Mesothelial cell of epicardium (in vitro differentiated cells): ENCODE data around the gene CAMTA1. TPM values are rescaled to one million over a fixed set of nuclear protein-coding genes. Genes with fewer than 3 reads are reported as not detected.

Experiments used
- DNase-seq, 2 experiments: peaks; one replicate each; pipeline ENCODE4 v3.0.0; 2021; ENCODE audit warnings: low spot score in 2 of 2; ENCODE audit not compliant: unreplicated experiment in 2 of 2
- H3K27ac Mint-ChIP-seq: 2 replicates; pipeline ENCODE4 v1.8.0; 2021; ENCODE audit warnings: mixed read lengths
- H3K27me3 Mint-ChIP-seq: 2 replicates; pipeline ENCODE4 v1.8.0; 2021; ENCODE audit warnings: low read depth, mixed read lengths
- H3K36me3 Mint-ChIP-seq: 2 replicates; pipeline ENCODE4 v1.8.0; 2021; ENCODE audit warnings: mixed read lengths
- H3K4me1 Mint-ChIP-seq: 2 replicates; pipeline ENCODE4 v1.8.0; 2021; ENCODE audit warnings: mixed read lengths
- H3K4me3 Mint-ChIP-seq: 2 replicates; pipeline ENCODE4 v1.8.0; 2021; ENCODE audit warnings: mild to moderate bottlenecking, moderate library complexity, mixed read lengths
- H3K9me3 Mint-ChIP-seq: 2 replicates; pipeline ENCODE4 v1.8.0; 2021; ENCODE audit warnings: mixed read lengths
- total RNA-seq: library from RNA; stranded (reverse); gene quantifications from 3 replicates; pipeline ENCODE4 v1.2.1, GENCODE V29; 2021
- TF ChIP-seq, protein P1 (sequence below): fragments of 200-600 bp; sonication (generic); IDR thresholded peaks from one replicate; pipeline ENCODE4 v1.5.0; 2021; ENCODE audit warnings: antibody characterized with exemption; ENCODE audit not compliant: unreplicated experiment

The CAMTA1 gene
- total RNA-seq, 1 donor from 2014 or later, result 70.4 TPM

DNA sequence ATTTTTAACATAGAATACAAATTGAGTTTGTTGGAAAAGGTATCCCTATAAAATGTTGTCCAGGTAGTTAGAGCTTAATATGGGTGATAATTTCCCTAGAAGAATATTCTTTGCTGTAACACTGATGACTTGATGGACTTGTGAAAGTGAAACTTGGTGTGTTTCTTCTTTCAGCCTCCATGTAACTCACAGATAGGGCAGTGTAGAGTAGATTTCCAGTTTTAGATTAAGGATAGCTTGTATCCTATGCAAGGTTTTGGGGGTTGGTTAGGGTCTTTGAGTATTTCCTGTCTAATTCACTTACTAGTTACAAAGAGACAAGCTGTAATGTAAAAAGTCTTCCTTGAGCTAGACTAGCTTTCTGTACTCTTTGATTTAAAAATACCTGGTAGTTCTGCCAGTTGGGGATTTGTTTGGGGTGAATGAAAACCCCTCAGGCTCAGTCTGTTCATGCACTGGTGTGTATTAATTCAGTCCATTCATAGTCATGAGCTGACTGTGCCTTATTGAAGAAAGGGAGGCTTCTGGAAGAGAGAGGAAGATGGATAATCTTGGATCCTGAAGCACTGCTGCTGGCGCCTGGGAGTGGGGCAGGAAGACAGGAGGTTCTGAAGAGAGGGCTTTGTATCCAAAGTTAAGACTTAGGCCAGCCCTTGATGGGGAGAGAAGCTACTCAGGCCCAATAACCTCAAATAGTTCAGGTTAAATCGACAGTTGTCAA, 83.6 kb downstream of the CAMTA1 start:
- DNase-seq, result no peak
- H3K9me3 Mint-ChIP-seq, result no peaks in the 10 kb centered on the region
- H3K36me3 Mint-ChIP-seq, result peaks cover 6% of the 10 kb centered on the region
- peak overlapping the region; percentile 74 for H3K27ac Mint-ChIP-seq
- H3K4me3 Mint-ChIP-seq, result peak overlapping the region; percentile 2
- TF ChIP-seq, protein P1, sequence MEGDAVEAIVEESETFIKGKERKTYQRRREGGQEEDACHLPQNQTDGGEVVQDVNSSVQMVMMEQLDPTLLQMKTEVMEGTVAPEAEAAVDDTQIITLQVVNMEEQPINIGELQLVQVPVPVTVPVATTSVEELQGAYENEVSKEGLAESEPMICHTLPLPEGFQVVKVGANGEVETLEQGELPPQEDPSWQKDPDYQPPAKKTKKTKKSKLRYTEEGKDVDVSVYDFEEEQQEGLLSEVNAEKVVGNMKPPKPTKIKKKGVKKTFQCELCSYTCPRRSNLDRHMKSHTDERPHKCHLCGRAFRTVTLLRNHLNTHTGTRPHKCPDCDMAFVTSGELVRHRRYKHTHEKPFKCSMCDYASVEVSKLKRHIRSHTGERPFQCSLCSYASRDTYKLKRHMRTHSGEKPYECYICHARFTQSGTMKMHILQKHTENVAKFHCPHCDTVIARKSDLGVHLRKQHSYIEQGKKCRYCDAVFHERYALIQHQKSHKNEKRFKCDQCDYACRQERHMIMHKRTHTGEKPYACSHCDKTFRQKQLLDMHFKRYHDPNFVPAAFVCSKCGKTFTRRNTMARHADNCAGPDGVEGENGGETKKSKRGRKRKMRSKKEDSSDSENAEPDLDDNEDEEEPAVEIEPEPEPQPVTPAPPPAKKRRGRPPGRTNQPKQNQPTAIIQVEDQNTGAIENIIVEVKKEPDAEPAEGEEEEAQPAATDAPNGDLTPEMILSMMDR, result no peak
- H3K27me3 Mint-ChIP-seq, result no peaks in the 10 kb centered on the region
- peaks cover 42% of the 10 kb centered on the region for H3K4me1 Mint-ChIP-seq

DNA sequence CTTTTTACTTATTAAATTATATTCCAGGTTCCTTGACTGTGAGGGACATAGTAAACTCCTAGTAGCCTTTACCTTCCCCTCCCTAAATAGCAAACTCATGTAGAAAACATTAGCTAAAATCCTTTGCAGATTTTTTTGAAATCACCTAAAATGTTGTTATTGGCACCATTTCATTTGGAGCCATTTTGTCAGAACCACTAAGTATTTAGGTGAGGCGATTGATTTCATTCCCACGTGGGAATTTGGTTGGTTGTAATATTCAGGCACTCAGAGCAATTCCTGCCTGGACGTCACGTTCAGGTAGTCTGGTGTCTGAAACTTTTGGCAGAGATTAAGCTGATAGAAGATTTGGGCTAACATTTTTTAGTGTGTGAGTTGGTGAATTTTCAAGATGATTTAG, 84.3 kb downstream of the CAMTA1 start:
- peaks cover under 1% of the 10 kb centered on the region for H3K36me3 Mint-ChIP-seq
- no peaks in the 10 kb centered on the region for H3K27me3 Mint-ChIP-seq
- no peak overlapping the region for H3K4me3 Mint-ChIP-seq
- DNase-seq, result no peak
- peak overlapping the region; percentile 76 for H3K27ac Mint-ChIP-seq
- peaks cover 42% of the 10 kb centered on the region for H3K4me1 Mint-ChIP-seq
- TF ChIP-seq, protein P1, result no peak
- H3K9me3 Mint-ChIP-seq, result no peaks in the 10 kb centered on the region

DNA sequence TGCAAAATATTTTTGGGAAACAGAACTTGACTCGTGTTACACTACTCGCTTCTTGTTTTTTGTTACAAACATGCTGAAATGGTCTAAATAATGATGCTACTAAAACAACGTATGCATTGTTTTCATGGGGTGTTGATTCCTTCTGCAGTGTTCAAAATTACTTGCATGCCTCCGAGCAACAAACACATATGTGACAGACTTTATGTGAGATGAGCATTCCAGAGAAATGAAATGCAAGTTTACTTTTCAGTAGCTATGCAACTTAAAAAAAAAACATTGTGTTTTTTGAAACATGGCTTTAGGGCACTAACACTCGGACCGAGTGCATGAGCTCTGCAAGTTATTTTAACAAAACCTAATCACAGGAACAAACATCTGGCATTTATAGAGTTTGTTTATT, 84.8 kb downstream of the CAMTA1 start:
- H3K9me3 Mint-ChIP-seq, result no peaks in the 10 kb centered on the region
- peaks cover 42% of the 10 kb centered on the region for H3K4me1 Mint-ChIP-seq

DNA sequence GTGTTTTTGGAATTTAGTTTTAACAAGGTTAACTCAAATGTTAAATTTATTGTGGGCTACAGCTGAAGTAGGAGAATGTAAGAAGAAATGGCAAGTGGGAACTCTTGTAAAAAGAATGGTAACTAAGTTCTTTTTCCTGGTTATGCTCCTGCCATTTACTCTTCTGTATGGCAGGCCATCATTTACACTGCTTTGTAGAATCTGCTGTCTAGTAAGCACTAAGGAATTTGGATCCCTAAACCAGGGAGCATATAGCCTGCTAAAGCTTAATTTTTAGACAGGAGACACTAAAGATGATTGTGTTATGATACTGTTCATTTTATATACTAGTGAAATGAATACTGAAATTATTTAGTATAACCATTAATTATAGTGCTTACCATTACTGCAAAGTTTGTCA, 85.3 kb downstream of the CAMTA1 start:
- peak overlapping the region; percentile 62 for H3K27ac Mint-ChIP-seq
- TF ChIP-seq, protein P1, result no peak
- no peaks in the 10 kb centered on the region for H3K36me3 Mint-ChIP-seq
- H3K4me1 Mint-ChIP-seq, result peaks cover 39% of the 10 kb centered on the region
- no peak overlapping the region for H3K4me3 Mint-ChIP-seq
- no peak for DNase-seq
- H3K27me3 Mint-ChIP-seq, result no peaks in the 10 kb centered on the region
- no peaks in the 10 kb centered on the region for H3K9me3 Mint-ChIP-seq

More for the DNA sequence above, 84.8 kb downstream of the CAMTA1 start:
- Mint-ChIP-seq H3K27me3 (no peaks in the 10 kb centered on the region), H3K4me3 (no peak overlapping the region), H3K27ac (peak overlapping the region; percentile 62), H3K36me3 (no peaks in the 10 kb centered on the region)
- TF ChIP-seq, protein P1, result no peak
- no peak for DNase-seq

DNA sequence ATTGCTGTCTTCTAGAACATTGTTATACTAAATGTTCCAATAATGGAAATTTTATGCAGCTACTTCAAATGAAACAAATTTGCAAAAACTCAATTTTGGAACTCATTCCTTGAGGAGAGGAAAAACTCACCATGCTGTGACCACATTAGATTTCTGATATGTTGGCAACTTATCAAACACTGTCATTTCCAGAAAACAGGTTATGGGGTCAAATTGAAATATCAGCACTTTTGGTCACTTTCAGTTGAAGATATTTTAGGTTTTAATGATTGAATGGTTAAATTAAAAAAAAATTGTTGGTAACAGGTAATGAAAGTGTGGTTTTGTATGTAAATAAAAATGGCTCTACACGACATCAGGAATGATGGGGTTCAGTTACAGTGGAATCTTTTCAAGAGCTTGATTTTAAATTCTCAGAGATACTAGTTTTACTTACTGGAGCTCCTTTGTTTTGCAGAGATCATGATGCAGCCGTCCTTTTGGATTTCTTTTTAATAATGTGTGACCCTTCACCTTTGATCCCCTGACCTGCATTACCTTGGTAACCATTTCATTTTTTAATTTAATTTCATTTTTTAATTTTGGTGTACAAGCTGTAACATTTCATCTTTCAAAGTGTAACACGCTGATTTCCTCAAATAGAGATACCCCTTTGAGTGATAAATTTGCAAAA, 86.2 kb downstream of the CAMTA1 start:
- no peak overlapping the region for H3K4me3 Mint-ChIP-seq
- peaks cover 37% of the 10 kb centered on the region for H3K4me1 Mint-ChIP-seq
- peak overlapping the region; percentile 66 for H3K27ac Mint-ChIP-seq
- no peaks in the 10 kb centered on the region for H3K36me3 Mint-ChIP-seq
- DNase-seq, result no peak
- TF ChIP-seq, protein P1, result no peak
- no peaks in the 10 kb centered on the region for H3K27me3 Mint-ChIP-seq
- no peaks in the 10 kb centered on the region for H3K9me3 Mint-ChIP-seq
